ENCODE results near the gene TWSG1. TPM values are rescaled to one million over a fixed set of nuclear protein-coding genes. Genes with fewer than 3 reads are reported as not detected.
"Not testable (repeated sequence)": the region's sequence is repeated elsewhere in the genome, so short reads cannot be mapped to it uniquely, and the experiment has no call there.

The TWSG1 gene
- total RNA-seq, 1 donor from 2014 or later = 30.3 TPM

DNA sequence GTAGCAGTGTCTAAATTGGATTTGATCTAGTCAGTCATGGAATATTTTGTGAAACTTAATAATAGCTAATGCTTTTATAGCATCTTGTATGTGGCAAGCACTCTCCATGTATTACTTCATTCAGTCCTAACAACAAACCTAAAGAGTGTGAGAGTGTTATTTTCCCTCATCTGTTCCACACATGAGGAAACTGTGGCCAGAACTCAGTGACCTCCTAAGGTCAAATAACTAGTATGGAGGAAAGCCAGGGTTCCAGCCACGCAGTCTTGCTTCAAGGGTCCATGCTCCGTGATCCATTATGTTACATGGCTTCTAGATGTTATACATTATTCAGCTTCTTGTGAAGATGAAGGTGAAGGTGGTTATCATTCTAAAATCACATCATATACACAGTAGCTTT is 45.5 kb downstream of the TWSG1 start:
- H3K36me3 ChIP-seq (ENCODE audit: control insufficient read depth in 3 of 3, insufficient read depth in 3 of 3, low read length in 3 of 3) = no peaks in the 10 kb centered on the region
- H3K27ac ChIP-seq (ENCODE audit: low read depth, low read length) = no peak overlapping the region
- H3K27me3 ChIP-seq (ENCODE audit: control insufficient read depth in 3 of 3, insufficient read depth in 3 of 3, low read length in 3 of 3) = no peaks in the 10 kb centered on the region
- H3K9me3 ChIP-seq (ENCODE audit: control insufficient read depth in 3 of 3, low read length in 3 of 3) = peaks cover 0 to 2% (median 0%) of the 10 kb centered on the region in 3 donors
- H3K4me3 ChIP-seq (ENCODE audit: low read length in 3 of 3) = no peak overlapping the region
- no peaks in the 10 kb centered on the region for H3K4me1 ChIP-seq (ENCODE audit: control insufficient read depth in 3 of 3, insufficient read depth in 3 of 3, low read length in 3 of 3)
- H3K9ac ChIP-seq (ENCODE audit: low read depth in 1 of 3, low read length in 3 of 3) = no peak overlapping the region

DNA sequence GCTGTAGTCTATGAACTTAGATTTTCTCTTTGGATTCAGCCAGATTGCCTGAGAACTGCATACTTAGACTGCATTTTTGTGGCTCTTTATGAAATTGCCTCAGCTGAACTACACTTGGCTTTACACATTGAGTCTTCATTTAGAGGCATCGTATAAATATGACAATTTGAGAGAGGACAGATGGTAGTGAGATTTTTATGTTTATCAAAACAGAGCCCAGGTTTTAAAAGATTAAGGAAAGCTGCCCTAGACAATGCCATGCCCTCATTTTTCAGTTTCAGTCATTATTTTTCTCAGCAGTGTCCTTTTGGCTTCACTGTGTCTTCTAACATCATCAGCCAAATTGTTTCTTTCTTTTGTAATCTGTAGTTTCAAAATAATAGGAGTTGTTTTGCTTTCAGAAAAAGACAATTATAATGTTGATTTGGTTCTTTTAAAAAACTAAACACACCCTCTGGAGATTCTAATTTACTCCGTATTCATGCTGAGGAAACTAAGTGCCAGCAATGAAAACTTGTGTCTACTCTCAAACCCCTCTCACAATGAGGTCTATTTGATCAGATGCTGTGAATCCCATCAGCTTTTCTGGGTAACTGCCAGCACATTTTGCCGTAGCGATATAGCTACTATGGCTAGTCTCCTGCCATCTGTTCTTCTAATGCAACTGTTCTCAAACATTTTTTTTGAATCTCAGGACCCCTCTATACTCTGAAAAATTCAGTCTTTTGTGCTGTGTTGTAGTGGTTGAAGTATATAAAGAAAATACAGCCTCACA is 46.2 kb downstream of the TWSG1 start:
- Histone ChIP-seq H3K9ac (ENCODE audit: low read depth in 1 of 3, low read length in 3 of 3) (no peak overlapping the region), H3K36me3 (ENCODE audit: control insufficient read depth in 3 of 3, insufficient read depth in 3 of 3, low read length in 3 of 3) (no peaks in the 10 kb centered on the region), H3K4me3 (ENCODE audit: low read length in 3 of 3) (no peak overlapping the region), H3K9me3 (ENCODE audit: control insufficient read depth in 3 of 3, low read length in 3 of 3) (no peaks in the 10 kb centered on the region), H3K27ac (ENCODE audit: low read depth, low read length) (no peak overlapping the region), H3K4me1 (ENCODE audit: control insufficient read depth in 3 of 3, insufficient read depth in 3 of 3, low read length in 3 of 3) (no peaks in the 10 kb centered on the region), H3K27me3 (ENCODE audit: control insufficient read depth in 3 of 3, insufficient read depth in 3 of 3, low read length in 3 of 3) (no peaks in the 10 kb centered on the region)

DNA sequence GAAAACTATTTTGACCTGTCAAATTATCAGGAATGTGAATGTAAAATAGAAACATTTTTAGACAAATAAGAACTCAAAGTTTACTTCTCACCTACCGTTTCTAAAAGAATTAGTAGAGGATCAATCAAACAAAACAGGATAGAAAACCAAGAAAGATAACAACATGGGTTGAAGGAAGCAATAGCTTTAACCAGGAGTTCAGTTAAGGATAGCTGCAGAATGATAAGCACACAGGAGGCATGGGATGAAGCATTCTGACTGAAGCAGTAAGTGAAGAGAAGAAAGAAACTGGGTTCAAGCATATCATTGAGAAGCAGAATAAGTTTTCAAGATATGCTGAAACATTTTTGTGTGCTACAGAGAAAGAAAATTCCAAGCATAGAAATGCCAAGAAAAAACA is 52.3 kb downstream of the TWSG1 start:
- Histone ChIP-seq H3K9ac (ENCODE audit: low read depth in 1 of 3, low read length in 3 of 3) (no peak overlapping the region), H3K4me1 (ENCODE audit: control insufficient read depth in 3 of 3, insufficient read depth in 3 of 3, low read length in 3 of 3) (no peaks in the 10 kb centered on the region), H3K27me3 (ENCODE audit: control insufficient read depth in 3 of 3, insufficient read depth in 3 of 3, low read length in 3 of 3) (no peaks in the 10 kb centered on the region), H3K27ac (ENCODE audit: low read depth, low read length) (no peak overlapping the region), H3K4me3 (ENCODE audit: low read length in 3 of 3) (no peak overlapping the region), H3K36me3 (ENCODE audit: control insufficient read depth in 3 of 3, insufficient read depth in 3 of 3, low read length in 3 of 3) (peaks cover 0 to 3% (median 0%) of the 10 kb centered on the region in 3 donors), H3K9me3 (ENCODE audit: control insufficient read depth in 3 of 3, low read length in 3 of 3) (no peaks in the 10 kb centered on the region)

DNA sequence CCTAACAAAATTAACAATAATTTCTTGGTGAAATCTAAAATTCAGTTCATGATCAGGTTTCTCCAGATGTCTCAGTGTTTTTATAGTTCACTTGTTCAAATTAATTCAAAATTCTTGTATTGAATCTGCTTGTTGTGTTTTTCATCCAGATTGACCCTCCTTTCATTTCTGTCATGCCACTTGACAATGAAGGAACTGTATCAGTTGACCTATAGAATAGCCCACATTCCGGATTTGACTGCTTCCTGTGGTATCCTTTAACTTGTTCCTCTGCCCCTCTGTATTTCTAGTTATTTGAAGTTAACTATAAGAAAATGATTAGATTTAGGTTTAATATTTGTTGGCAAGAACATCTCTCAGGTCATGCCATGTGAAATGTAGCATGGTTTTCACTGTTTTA is 53.3 kb downstream of the TWSG1 start:
- H3K4me3 ChIP-seq (ENCODE audit: low read length in 3 of 3) = no peak overlapping the region
- no peaks in the 10 kb centered on the region for H3K27me3 ChIP-seq (ENCODE audit: control insufficient read depth in 3 of 3, insufficient read depth in 3 of 3, low read length in 3 of 3)
- peaks cover 0 to 3% (median 0%) of the 10 kb centered on the region in 3 donors for H3K36me3 ChIP-seq (ENCODE audit: control insufficient read depth in 3 of 3, insufficient read depth in 3 of 3, low read length in 3 of 3)

DNA sequence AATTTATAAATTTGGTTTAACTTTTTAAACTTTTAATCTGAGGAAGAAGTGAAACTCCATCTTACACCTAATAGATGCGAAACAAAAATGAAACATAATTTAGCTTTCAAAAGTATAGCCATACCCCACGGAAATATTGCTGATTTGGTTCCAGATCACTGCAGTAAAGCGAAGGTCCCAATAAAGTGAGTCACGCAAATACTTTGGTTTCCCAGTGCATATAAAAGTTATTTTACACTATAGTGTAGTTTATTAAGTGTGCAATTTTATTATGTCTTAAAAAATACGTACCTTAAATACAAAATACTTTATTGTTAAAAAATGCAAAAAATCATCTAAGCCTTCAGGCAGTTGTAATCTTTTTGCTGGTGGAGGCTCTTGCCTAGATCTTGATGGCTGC is 55.1 kb downstream of the TWSG1 start:
- H3K36me3 ChIP-seq (ENCODE audit: control insufficient read depth in 3 of 3, insufficient read depth in 3 of 3, low read length in 3 of 3) = peaks cover 0 to 3% (median 0%) of the 10 kb centered on the region in 3 donors
- no peak overlapping the region for H3K4me3 ChIP-seq (ENCODE audit: low read length in 3 of 3)
- no peaks in the 10 kb centered on the region for H3K9me3 ChIP-seq (ENCODE audit: control insufficient read depth in 3 of 3, low read length in 3 of 3)
- H3K27me3 ChIP-seq (ENCODE audit: control insufficient read depth in 3 of 3, insufficient read depth in 3 of 3, low read length in 3 of 3) = no peaks in the 10 kb centered on the region
- no peak overlapping the region for H3K9ac ChIP-seq (ENCODE audit: low read depth in 1 of 3, low read length in 3 of 3)
- no peaks in the 10 kb centered on the region for H3K4me1 ChIP-seq (ENCODE audit: control insufficient read depth in 3 of 3, insufficient read depth in 3 of 3, low read length in 3 of 3)
- H3K27ac ChIP-seq (ENCODE audit: low read depth, low read length) = no peak overlapping the region

More for the DNA sequence above, 53.3 kb downstream of the TWSG1 start:
- Histone ChIP-seq H3K4me1 (ENCODE audit: control insufficient read depth in 3 of 3, insufficient read depth in 3 of 3, low read length in 3 of 3) (no peaks in the 10 kb centered on the region), H3K9ac (ENCODE audit: low read depth in 1 of 3, low read length in 3 of 3) (no peak overlapping the region), H3K9me3 (ENCODE audit: control insufficient read depth in 3 of 3, low read length in 3 of 3) (no peaks in the 10 kb centered on the region), H3K27ac (ENCODE audit: low read depth, low read length) (no peak overlapping the region)

DNA sequence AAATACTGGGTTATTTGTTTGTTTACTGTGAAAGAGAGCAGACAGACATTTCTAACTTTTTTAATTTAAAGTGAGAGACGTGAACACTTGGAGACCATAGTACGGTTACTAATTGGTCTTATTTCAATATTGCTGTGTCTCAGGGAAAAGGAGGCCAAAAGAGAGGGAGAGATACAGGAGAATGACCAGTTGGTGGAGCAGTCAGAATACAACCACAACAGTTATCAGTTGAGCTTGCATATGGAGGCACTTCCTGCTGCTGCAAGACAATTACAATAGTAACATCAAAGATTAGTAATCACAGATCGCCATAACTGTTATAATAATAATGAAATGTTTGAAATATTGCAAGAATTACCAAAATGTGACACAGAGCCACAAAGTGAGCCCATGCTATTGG is 58.2 kb downstream of the TWSG1 start:
- no peaks in the 10 kb centered on the region for H3K4me1 ChIP-seq (ENCODE audit: control insufficient read depth in 3 of 3, insufficient read depth in 3 of 3, low read length in 3 of 3)
- peaks cover 0 to 6% (median 0%) of the 10 kb centered on the region in 3 donors for H3K36me3 ChIP-seq (ENCODE audit: control insufficient read depth in 3 of 3, insufficient read depth in 3 of 3, low read length in 3 of 3)
- no peak overlapping the region for H3K27ac ChIP-seq (ENCODE audit: low read depth, low read length)
- no peaks in the 10 kb centered on the region for H3K9me3 ChIP-seq (ENCODE audit: control insufficient read depth in 3 of 3, low read length in 3 of 3)
- no peak overlapping the region for H3K9ac ChIP-seq (ENCODE audit: low read depth in 1 of 3, low read length in 3 of 3)
- no peaks in the 10 kb centered on the region for H3K27me3 ChIP-seq (ENCODE audit: control insufficient read depth in 3 of 3, insufficient read depth in 3 of 3, low read length in 3 of 3)
- no peak overlapping the region for H3K4me3 ChIP-seq (ENCODE audit: low read length in 3 of 3)

DNA sequence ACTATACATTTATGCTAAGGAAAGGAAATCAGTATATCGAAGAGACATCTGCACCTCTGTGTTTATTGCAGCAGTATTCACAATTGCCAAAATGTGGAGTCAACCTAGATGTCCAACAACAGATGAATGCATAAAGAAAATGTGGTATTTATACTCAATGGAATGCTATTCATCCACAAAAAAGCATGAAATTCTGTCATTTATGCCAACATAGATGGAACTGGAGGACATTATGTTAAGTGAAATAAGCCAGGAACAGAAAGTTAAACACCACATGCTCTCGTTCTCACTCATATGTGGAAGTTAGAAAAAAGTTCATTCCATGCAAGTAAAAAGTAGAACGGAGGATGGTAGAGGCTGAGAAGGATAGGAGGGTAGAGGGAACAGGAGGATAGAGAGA is 59.5 kb downstream of the TWSG1 start:
- H3K27ac ChIP-seq (ENCODE audit: low read depth, low read length) = no peak overlapping the region
- no peaks in the 10 kb centered on the region for H3K27me3 ChIP-seq (ENCODE audit: control insufficient read depth in 3 of 3, insufficient read depth in 3 of 3, low read length in 3 of 3)
- H3K4me1 ChIP-seq (ENCODE audit: control insufficient read depth in 3 of 3, insufficient read depth in 3 of 3, low read length in 3 of 3) = no peaks in the 10 kb centered on the region
- no peak overlapping the region for H3K9ac ChIP-seq (ENCODE audit: low read depth in 1 of 3, low read length in 3 of 3)
- H3K36me3 ChIP-seq (ENCODE audit: control insufficient read depth in 3 of 3, insufficient read depth in 3 of 3, low read length in 3 of 3) = peaks cover 0 to 6% (median 0%) of the 10 kb centered on the region in 3 donors
- no peak overlapping the region for H3K4me3 ChIP-seq (ENCODE audit: low read length in 3 of 3)
- no peaks in the 10 kb centered on the region for H3K9me3 ChIP-seq (ENCODE audit: control insufficient read depth in 3 of 3, low read length in 3 of 3)

DNA sequence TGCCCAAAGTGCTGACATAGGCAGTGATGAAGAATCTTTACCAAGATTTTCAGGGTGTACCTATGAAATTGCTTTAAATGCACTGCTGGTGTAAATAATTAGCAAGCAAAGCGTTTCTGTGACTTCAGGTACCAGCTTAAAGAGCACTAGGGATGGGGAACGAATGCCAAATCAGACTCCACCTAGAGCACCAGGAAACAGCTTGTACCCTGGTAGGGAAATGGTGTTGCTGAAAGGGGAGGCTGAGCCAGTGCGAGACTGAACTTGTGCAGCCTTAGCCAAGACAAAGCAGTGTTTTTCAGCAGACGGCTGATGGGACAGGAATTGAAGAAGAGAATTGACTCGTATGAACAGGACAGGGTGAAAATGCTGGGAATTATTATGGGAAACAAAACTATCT is 65.6 kb downstream of the TWSG1 start:
- H3K9ac ChIP-seq (ENCODE audit: low read depth in 1 of 3, low read length in 3 of 3) = no peak overlapping the region

DNA sequence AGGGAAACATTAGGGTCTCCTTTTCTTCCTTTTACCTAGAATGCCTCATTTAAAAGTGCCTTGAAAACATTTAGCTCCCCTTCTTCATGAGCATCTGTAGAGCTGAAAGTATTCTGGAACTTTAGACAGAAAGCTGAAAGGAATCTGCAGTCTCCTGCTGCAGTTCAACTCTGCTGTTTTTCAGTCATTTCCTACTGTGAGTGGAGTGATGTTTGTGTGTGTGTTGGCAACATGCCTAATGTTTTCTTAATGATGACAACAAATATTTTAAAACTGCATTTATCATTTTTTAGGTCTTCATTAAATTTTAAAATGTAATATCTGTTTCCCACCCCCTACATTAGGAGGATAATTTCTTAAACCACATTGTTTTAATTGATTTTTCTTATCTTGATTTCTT is 66.6 kb downstream of the TWSG1 start:
- no peaks in the 10 kb centered on the region for H3K9me3 ChIP-seq (ENCODE audit: control insufficient read depth in 3 of 3, low read length in 3 of 3)
- H3K27me3 ChIP-seq (ENCODE audit: control insufficient read depth in 3 of 3, insufficient read depth in 3 of 3, low read length in 3 of 3) = no peaks in the 10 kb centered on the region
- H3K36me3 ChIP-seq (ENCODE audit: control insufficient read depth in 3 of 3, insufficient read depth in 3 of 3, low read length in 3 of 3) = peaks cover 0 to 6% (median 3%) of the 10 kb centered on the region in 3 donors
- no peak overlapping the region for H3K27ac ChIP-seq (ENCODE audit: low read depth, low read length)
- H3K9ac ChIP-seq (ENCODE audit: low read depth in 1 of 3, low read length in 3 of 3) = no peak overlapping the region
- H3K4me3 ChIP-seq (ENCODE audit: low read length in 3 of 3) = no peak overlapping the region
- no peaks in the 10 kb centered on the region for H3K4me1 ChIP-seq (ENCODE audit: control insufficient read depth in 3 of 3, insufficient read depth in 3 of 3, low read length in 3 of 3)

More for the DNA sequence above, 65.6 kb downstream of the TWSG1 start:
- Histone ChIP-seq H3K4me1 (ENCODE audit: control insufficient read depth in 3 of 3, insufficient read depth in 3 of 3, low read length in 3 of 3) (no peaks in the 10 kb centered on the region), H3K27ac (ENCODE audit: low read depth, low read length) (no peak overlapping the region), H3K4me3 (ENCODE audit: low read length in 3 of 3) (no peak overlapping the region), H3K9me3 (ENCODE audit: control insufficient read depth in 3 of 3, low read length in 3 of 3) (no peaks in the 10 kb centered on the region), H3K27me3 (ENCODE audit: control insufficient read depth in 3 of 3, insufficient read depth in 3 of 3, low read length in 3 of 3) (no peaks in the 10 kb centered on the region), H3K36me3 (ENCODE audit: control insufficient read depth in 3 of 3, insufficient read depth in 3 of 3, low read length in 3 of 3) (peaks cover 0 to 6% (median 3%) of the 10 kb centered on the region in 3 donors)

DNA sequence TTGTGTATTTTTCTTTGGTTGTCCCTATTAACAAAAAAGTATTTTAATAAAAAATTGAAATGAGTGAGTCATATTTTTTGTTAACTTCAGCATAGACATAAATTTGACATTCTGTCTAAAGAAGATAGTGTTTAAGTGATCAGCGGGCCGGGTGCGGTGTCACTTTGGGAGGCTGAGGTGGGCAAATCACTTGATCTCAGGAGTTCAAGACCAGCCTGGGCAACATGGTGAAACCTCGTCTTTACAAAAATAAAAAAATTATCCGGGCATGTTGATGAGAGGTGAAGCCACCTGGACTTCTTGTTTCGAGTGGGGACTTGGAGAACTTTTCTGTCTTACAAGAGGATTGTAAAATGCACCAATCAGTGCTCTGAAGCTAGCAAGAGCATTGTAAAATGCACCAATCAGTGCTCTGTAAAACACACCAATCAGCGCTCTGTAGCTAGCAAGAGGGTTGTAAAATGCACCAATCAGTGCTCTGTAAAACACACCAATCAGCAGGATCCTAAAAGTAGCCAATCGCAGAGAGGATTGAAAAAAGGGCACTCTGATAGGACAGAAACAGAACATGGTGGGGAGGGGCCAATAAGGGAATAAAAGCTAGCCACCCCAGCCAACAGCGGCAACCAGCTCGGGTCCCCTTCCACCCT is 67.9 kb downstream of the TWSG1 start:
- H3K4me1 ChIP-seq (ENCODE audit: control insufficient read depth in 3 of 3, insufficient read depth in 3 of 3, low read length in 3 of 3); H3K27me3 ChIP-seq (ENCODE audit: control insufficient read depth in 3 of 3, insufficient read depth in 3 of 3, low read length in 3 of 3); H3K9me3 ChIP-seq (ENCODE audit: control insufficient read depth in 3 of 3, low read length in 3 of 3); H3K9ac ChIP-seq (ENCODE audit: low read depth in 1 of 3, low read length in 3 of 3); H3K27ac ChIP-seq (ENCODE audit: low read depth, low read length); H3K36me3 ChIP-seq (ENCODE audit: control insufficient read depth in 3 of 3, insufficient read depth in 3 of 3, low read length in 3 of 3); H3K4me3 ChIP-seq (ENCODE audit: low read length in 3 of 3): not testable (repeated sequence)
